NCI-H2171 treated with DMSO at 0.1 percent for 48 hours (cell line): Measurements from ENCODE around the gene TTC24.
"Not testable (repeated sequence)": the region's sequence is repeated elsewhere in the genome, so short reads cannot be mapped to it uniquely, and the experiment has no call there.

Experiments used
- DNase-seq: peaks from one replicate; lab custom pipeline; 2025; lab: John Stamatoyannopoulos, UW

The TTC24 gene

DNA sequence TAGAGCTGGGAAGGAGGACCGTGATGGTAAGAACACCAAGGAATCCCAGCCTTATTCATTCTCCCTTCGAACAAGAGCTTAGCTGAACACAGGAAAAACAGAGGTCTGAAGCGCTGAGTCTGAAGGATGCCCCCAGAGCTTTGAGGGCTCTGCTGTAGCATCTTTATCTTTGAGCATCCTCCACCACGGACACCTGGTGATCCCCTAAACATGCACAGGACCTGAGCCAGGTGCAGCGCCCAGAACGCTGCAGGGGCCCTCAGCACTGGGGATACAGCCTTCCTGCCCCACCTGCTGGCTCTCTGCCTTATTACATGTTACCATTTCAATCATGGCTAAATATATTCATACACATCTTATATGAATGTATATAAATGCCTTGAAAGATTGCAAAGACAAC is 29.5 kb downstream of the TTC24 start:
- DNase-seq, result peak; percentile 77

DNA sequence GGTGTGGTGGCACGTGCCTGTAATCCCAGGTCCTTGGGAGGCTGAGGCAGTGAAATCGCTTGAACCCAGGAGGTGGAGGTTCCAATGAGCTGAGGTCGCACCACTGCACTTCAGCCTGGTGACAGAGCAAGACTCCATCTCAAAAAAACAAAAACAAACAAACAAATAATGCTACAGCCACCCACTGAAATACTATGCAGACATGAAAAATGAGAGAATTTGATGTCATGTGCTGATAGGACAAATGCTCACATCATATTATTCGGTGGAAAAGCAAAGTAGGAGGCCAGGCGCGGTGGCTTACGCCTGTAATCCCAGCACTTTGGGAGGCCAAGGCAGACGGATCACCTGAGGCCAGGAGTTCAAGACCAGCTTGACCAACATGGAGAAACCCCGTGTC is 30.5 kb downstream of the TTC24 start:
- DNase-seq, result not testable (repeated sequence)

DNA sequence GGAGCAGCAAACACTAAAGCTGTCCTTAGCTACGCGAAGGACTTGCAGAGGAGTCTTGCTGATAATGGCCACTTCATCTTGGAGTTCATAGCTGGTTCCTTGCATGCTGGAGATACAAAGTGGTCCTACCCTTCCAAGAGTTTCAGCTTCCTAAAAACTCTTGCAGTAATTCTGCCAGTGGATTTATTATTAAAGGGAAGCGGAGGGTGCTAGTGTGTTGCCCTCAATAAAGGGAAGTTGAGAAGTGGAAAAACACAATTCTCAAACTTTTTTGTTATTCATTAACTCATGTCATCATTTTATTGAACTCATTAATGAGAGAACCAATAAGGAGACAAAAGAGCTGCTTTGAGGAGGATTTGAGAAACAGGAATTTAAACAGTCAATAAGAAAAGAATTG is 33.1 kb downstream of the TTC24 start:
- DNase-seq, result no peak

DNA sequence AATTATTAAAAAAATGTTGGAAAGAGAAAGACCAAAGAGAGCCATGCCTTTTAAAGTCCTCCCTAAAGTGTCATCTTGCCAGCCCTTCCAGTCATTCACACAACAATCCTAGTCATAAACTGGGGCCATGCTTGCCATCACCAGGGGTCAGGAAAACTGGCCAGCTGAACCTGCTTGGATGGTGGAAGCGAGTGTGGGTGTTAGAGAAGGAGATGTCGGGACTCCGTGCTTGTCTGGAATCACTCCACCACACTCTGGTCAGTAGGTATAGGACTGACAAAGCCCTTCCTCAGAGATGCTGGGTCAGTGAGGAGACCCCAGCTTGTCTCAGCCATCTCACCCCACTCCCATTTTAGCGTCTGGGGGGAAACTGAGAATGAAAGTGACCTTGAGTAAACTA is 36.4 kb downstream of the TTC24 start:
- DNase-seq, result no peak

DNA sequence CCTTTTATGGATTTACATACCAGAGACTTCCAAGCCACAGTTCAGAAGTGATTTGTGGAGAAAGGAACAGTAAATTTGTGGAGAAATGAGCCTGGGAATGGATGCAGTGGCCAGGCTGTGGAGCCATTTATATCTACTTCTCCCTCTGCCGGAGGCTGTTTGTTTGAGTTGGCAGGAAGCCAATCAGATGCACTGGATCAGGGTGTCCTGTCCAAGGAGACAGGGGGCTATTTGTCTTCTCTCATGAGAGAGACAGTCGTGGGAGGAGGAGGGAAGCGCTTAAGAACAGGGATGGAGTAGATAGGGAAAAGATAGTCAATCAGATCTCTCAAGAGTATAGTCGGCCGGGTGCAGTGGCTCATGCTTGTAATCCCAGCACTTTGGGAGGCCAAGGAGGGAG is 36.9 kb downstream of the TTC24 start:
- DNase-seq, result no peak

DNA sequence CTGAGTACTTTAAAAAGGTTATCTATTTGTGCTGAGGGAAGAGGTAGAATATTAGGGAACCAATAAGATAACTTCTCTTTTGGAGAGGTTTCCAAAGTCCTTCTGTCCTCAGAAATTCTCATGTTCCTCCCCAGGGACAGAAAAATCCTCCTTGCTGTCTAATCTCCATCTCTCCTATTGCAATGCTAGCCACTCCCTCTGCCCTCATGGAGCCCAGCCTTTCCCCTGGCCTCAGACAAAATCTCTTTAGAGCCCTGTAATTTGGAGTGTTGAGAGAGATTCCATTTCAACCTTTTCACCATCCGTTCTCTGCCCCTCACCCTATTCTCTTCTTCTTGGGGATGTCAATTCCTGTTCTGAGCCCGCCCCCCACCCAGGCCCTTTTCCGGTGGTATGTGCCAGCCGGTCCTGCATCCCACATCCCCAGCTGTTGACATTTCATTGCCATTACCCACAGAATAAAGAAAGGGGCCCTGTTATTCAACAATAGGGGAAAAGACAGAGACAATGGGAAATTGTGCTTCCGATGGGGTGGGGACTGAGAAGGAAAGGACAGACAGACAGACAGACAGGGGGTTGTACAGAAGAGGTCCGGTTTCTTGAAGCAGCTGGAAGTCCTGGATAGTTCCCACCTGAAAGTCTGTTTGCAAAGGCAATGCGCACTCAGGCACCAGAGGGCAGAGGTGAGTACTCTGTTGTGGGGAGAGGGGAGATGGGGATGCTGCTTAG is 39.5 kb downstream of the TTC24 start, which contains the start of gene HAPLN2:
TSS of gene HAPLN2 (plus strand) at position 563 of the 729 bp plus-strand sequence. CDS start 4,076 bp downstream, outside the sequence.
- DNase-seq, result peak; percentile 43

DNA sequence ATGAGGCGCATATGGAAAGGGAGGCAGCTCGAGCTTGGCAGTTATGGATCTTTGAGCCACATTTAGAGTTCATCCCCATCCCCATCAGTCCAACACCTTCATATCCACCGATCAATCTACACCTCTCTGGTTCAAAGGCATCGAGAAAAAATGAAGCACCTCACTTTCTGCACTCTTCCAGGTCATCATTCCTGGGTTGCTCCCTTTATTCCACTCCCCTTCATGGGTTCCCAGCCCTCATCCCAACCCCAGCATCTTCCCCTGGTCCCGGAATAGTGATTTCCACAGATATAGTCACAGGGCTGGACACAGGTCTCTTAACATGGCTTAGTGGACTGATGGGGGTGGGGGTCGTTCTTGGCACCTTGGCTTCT is 40.0 kb downstream of the TTC24 start:
- no peak for DNase-seq

DNA sequence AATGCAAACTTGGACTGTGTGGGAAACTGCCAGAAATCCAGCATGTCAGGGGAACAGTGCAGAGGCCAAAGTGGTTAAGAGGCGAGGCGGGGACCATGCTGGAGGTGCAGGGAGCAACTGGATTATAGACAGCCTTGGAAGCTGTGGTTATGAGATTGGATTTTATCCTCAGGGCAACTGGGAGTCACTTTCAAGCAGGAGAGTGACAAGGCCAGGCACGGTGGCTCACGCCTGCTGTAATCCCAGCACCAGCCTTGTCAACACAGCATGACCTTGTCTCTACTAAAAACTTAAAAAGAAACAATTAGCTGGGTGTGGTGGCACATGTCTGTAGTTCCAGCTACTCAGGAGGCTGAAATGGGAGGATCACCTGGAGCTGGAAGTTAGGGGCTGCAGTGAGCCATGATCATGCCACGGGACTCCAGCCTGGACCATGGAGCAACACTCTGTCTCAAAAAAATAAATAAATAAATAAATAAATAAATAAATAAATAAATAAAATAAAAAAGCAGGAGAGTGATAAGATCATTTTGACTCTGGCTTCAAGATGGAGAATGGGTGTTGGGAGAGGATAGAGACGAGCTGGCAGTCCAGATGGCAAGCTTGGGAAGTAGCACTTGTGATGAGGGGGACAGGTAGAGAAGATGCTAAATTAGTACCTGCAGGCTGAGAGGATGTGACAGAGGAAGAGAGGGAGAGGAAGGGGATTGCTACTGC is 43.2 kb downstream of the TTC24 start:
- no peak for DNase-seq

DNA sequence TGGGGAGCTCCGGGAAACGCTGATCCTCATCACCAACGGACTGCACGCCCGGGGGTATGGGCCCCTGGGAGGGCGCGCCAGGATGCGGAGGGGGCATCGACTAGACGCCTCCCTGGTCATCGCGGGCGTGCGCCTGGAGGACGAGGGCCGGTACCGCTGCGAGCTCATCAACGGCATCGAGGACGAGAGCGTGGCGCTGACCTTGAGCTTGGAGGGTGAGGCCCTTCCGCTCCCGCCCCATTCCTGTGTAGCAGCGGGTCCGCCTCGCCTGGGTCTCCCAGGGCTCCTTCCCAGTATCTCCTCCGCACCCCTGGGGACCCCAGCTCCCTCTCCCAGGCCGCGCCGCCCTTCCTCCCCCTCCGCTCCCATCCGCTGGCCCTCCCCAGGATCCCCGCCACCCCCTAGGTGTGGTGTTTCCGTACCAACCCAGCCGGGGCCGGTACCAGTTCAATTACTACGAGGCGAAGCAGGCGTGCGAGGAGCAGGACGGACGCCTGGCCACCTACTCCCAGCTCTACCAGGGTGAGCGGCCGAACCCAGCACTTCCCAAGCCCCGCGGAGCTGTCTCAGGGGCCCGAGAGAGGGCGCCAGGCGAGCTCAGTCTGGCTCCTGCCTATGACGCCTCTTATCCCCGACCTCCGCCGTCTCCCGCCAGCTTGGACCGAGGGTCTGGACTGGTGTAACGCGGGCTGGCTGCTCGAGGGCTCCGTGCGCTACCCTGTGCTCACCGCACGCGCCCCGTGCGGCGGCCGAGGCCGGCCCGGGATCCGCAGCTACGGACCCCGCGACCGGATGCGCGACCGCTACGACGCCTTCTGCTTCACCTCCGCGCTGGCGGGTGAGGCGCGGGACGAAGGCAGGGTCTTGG is 44.7 kb downstream of the TTC24 start:
- peak; percentile 52 for DNase-seq

DNA sequence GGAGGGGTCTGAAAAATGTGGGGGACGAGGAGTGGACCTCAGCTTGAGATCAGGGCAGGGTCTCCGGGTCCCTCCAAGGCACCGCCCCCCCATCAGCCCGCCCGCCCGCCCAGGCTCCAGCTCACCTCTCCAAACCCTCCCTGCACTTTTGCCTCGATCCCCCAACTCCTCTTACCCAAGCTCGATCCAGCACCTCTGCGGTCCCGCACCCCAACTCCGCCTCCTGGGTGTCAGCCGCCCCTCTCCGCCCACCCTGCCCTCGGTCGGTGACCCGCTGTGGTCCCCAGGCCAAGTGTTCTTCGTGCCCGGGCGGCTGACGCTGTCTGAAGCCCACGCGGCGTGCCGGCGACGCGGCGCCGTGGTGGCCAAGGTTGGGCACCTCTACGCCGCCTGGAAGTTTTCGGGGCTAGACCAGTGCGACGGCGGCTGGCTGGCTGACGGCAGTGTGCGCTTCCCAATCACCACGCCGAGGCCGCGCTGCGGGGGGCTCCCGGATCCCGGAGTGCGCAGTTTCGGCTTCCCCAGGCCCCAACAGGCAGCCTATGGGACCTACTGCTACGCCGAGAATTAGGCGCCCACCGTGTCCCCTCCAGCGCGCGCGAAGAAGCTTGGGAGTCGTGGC is 45.4 kb downstream of the TTC24 start:
- no peak for DNase-seq

DNA sequence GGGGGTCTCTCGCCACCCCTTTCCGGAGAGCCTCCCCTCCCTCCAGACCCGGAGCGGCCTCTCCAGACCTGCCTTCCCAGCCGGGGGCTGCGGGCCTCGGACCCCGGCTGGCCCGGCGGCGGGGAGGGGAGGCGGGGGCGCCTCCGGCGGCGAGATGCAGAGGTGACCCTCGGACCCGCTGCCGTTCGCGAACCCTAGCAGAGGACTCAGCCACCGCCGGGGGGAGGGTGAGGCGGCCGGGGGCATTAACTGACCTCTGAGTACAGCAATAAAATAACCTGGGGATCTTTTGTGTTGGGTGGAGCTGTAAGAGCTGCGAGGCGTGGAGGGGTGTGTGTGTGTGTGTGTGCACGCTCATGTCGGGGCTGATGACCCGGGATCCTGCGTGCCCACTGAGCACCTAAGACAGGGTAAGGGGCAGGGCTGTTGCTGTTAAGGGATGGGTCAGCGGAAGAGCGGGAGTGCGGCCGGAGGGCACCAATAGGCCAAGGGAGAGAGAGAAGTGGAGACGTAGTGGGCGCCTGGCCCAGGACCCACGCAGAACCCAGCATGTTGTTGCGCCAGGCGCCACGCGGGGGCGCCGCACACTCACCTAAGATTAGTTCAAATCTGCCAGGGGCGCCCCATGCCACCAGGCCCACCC is 46.0 kb downstream of the TTC24 start:
- peak; percentile 38 for DNase-seq

DNA sequence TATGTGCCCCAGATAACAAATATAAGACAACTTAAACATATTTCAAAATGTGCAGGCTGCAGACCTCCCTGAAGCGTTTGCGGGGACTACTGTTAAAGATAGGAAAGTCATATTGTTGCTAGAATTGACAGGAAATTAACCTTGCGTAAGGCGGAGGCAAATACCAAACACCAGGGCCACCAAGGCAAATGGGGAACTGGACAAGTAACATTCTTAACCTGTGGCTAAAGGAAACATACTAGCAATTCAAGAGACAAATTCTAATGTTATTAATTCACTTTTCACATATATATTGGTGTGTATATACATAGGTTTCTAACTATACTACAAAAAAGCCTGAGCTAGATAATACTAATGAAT is 46.5 kb downstream of the TTC24 start:
- DNase-seq, result no peak

DNA sequence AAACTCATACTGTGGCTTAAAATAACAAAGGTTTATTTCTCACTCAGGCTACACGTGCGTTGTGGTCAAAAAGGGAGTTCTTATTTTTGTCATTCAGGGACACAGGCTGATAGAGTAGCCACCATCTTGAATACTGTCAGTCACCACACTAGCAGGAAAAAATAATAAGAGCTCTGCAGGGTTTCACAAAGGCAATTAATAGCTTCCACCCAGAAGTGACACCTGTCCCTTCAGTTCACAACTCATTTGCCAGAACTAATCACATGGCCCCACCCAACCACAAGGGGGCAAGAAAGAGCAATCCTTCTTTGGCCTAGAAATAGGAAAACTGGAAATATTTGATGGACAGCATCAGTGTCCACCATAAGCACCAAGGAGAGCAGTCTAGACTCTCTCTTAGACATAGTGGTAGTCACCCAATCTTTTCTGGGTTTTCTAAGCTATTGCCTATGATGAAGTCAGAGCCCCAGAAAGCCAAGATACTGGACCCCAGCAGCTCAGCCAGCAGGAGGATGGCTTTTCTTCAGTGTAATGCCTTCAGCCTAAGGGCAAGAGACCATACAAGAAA is 47.9 kb downstream of the TTC24 start:
- DNase-seq, result peak; percentile 82

DNA sequence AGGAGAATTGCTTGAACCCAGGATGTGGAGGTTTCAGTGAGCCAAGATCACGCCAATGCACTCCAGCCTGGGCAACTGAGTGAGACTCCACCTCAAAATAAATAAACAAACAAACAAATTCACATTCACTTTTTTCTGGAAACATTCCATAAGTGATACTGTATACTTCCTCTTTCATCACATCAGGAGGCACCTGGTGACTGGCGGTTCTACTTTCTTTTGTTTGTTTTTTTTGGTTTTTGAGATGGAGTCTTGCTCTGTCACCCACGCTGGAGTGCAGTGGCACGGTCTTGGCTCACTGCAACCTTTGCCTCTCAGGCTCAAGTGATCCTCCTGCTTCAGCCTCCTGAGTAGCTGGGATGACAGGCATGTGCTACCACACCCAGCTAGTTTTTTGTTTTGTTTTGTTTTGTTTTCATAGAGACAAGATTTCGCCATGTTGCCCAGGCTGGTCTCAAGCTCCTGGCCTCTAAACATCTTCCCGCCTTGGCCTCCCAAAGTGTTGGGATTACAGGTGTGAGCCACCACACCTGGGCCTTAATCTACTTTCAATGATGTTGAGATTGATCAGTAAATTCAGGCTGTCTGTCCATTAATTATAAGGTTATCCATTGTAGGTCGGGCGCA is 50.4 kb downstream of the TTC24 start:
- DNase-seq, result no peak

DNA sequence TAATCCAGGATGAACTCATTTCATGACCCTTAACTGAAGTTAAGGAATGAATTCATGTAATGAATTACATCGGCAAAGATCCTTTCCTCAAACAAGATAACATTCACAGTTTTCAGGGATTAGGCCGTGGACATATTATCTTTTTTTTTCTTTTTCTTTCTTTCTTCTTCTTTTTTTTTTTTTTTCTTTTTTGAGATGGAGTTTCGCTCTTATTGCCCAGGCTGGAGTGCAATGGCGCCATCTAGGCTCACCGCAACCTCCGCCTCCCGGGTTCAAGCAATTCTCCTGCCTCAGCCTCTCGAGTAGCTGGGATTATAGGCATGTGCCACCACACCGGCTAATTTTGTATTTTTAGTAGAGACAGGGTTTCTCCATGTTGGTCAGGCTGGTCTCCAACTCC is 51.6 kb downstream of the TTC24 start:
- not testable (repeated sequence) for DNase-seq

DNA sequence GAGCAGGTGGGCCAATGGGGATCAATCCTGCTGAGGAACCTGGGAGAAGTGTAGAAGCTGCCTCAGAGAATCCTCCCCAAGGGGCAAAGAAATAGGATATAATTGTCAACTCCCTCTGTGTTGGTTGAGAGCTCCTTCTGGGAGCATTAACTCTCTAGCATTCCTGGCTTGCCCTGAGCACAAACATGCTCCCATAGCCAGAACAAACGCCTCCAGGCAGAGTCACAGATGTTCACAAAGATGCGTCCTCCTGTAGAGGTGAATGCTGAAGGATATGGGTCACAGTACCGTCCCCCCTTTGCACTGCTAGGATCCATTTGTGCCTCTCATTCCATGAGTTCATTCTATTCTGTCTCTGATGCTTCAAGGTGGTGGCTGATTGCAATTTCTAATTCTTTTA is 52.8 kb downstream of the TTC24 start:
- DNase-seq, result no peak
